Measurements from ENCODE around the gene TGM2.

The TGM2 gene

GRCh38 chr20:38175304-38176180 lies 10.5 kb upstream of the TGM2 start:
- DNase-seq, result no peak

- peak; percentile 62 to 79 for DNase-seq
Observed at GRCh38 chr20:38173237-38174156, 8.4 kb upstream of the TGM2 start.

DNA sequence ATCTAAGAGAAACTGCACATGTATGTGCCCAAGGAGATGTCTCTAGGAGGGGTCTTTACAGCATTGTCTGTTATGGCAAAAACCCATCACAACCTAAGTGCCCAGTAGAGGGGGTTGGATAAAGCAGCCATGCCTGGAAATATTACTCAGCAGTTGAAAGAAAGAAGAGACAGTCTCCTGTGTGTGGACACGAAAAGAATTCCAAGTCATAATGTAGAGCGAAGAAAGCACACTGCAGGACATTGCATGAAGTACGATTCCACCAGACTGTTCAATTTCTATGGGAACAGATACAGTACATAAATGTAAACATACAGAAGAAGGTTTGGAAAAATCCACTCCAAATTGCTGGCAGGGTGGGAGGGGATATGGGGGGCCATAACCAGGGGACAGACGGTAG lies 7.3 kb upstream of the TGM2 start:
- no peak for DNase-seq

DNA sequence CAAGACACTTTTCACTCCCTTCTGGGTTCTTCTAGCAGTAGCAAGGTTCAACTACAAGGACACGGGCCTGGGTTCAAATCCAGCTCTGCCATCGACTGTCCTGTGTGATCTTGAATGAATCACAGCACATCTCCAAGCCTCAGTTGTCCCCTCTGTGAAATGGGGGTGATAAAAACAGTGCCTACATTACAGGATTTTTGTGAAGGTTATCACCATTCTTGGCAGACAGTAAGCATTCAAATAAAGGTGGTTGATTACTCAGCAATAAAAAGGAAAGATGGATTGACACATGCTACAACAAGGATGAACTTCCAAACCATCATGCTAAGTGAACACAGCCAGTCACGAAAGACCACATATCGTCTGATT lies 6.6 kb upstream of the TGM2 start:
- DNase-seq, result no peak

DNA sequence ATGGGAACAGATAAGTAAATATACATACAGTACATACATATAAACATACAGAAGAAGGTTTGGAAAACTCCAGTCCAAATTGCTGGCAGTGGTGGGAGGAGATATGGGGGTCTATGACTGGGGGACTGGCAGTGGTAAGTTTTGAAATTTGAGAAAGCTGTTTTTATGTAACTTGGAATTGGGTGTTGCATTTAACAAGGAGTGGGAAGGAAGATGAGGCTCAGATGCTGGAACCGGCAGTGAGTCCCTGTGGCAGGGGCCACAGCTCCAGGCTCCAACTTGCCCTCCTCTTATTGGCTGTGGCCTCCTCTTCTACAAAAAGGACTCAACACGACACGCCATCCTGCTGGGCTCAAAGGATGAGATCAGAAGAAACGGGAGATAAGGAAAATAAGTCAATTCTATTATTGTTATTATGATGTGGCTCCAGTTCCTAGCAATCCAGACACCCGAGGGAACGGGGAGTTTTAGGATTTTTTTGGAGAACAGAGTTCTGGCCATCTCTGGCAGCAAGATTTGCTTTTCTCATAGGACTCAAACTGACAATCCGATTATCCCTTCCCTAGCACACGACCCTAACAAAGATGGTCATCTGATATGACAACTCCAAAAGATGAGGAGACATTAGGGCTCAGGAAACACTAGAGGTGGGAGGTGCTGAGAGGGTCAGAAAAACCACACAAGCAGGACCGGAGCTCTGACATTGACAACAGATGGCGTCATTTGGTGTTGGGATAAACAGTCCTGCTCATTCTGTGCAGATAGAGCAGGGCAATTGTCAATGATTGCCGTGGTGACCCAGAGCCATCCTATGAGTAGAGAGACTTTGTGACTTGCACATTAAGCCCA lies 6.0 kb upstream of the TGM2 start:
- no peak for DNase-seq

DNA sequence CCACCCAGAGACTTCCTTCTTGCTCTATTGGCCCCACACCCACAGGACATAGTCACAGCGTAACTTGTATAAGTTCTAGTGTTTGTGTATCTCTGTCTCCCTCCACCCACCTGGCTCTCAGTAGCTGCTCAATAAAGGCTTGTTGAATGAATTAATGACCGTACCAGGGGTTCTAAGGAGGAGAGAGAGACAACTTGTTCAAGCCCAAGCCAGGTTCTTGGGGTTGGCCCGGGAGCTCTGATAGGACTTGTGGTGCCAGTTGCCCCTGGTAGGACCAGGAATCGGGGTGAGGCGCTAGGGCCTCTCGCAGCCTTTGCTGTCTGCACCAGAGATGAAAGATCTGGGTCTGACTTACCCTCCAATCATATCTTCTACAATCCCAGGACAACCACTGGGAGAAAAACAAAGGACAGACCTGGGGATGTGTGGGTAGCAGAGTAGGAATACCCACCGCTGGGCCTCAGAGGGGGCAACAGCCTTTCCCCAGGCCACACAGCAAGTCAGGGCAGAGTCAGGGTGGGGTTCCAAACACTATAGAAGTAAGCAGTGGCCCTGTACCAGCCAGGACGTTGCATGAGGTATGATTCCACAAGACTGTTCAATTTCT lies 5.3 kb upstream of the TGM2 start:
- DNase-seq, result no peak

DNA sequence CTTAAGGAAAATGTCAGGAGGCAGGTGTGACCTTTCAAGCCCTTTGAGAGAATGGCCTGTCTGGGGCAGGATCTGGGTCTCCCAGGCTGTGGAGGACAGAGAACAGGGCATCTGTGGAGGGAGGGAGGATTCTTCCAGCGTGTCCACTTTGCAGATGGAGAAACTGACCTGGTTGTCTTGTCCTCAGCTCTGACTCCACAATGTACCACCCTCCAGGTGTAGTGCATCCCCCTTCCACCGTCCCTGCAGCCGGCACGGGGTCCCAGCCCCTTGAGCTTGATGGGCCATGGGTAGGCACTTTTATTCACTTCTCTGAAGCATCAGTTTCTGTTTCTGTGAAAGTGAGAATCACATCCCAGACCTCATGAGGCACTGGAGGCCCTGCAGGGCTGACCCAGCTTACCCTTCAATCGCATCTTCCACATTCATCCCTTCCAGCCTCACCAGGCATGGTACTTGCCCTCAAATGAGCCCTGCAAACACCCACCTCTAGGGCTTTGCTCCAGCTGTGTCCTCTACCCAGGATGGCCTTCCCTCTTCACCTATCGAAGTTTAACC lies 4.6 kb upstream of the TGM2 start:
- no peak for DNase-seq

- DNase-seq, result peak; percentile 83 to 84
Observed at GRCh38 chr20:38168791-38169589, 3.9 kb upstream of the TGM2 start.

DNA sequence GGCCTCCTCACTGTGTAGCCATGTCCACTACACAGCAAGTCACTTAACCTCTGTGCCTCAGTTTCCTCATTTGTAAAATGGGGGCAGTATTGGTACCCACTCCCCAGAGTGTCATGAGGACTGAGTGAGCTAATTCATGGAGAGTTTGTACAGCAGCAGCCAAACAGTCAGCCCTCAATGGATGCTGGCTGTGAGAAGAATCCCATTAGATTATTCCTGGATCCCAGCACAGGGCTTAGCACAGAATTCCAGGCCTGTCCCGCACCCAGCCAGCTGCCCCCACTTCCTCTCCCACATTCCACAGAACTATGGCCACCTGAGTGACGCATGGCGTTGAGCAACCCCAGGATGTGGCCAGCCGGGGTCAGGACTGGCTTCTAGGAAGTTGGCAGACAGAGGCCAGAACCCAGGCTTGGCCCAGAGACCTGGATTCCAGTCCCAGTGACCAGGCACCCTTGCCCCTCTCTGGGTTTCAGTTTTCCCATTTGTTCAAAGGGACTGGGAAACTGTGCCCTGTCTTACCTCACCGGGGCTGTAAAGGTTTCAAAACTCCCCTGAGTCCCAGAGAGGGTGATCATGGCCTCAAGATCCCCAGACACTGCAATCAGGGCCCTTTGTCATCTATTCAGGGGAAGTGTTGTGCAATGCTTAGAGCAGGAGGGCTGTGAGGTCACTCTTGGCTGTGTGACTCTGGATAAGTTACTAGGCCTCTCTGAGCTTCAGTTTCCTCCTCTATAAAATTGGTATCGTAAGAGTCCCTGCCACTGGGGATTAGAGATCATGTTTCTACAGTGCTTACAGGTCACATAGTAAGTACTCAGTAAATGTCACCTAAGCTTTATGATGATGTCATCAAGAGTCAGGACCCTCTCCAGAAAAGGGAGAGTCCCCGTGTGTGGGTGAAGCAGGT lies 3.0 kb upstream of the TGM2 start:
- DNase-seq, result peak; percentile 94 to 98

DNA sequence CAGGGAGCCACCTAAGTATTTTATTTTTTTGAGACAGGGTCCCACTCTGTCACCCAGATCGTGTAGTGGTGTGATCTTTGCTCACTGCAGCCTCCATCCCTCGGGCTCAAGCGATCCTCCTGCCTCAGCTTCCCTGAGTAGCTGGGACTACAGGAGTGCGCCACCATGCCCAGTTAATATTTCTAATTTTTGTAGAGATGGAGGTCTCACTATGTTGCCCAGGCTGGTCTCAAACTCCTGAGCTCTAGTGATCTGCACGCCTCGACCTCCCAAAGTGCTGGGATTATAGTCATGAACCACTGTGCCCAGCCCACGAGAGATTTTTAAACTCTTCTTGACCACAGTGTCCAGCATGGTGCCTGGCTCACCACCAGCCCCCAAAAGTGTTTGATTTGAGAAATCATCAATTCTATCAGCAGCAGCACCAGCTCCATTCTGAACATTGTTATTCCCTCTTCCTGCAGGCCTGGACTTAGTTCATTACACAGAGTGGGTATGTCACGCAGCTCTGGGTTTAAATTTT lies 2.3 kb upstream of the TGM2 start:
- DNase-seq, result no peak

DNA sequence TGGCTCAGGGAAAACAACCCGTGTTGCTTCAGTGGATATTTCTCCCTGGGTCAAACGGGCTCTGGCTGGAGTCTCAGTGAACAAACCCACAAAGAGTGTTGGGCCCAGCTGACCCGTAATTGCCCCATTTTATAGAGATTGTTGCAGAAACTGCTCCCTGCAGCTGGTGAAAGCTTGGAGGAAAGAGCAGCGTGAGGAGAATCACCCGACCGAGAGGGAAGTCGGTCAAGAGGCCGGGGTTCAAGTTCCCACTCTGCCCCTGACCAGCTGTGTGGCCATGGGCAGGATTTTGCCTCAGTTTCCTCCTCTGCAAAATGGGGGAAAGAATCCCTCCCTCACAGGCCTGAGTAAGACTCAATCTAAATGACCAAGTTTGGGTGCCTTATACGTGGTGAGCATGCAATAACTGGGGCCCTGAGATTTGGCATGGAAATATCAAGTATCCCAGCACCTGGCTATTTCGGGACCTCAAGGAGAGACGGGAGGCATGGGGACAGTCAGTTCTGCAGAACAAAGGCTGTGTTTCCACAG lies 1.7 kb upstream of the TGM2 start:
- DNase-seq, result peak; percentile 36 to 55

DNA sequence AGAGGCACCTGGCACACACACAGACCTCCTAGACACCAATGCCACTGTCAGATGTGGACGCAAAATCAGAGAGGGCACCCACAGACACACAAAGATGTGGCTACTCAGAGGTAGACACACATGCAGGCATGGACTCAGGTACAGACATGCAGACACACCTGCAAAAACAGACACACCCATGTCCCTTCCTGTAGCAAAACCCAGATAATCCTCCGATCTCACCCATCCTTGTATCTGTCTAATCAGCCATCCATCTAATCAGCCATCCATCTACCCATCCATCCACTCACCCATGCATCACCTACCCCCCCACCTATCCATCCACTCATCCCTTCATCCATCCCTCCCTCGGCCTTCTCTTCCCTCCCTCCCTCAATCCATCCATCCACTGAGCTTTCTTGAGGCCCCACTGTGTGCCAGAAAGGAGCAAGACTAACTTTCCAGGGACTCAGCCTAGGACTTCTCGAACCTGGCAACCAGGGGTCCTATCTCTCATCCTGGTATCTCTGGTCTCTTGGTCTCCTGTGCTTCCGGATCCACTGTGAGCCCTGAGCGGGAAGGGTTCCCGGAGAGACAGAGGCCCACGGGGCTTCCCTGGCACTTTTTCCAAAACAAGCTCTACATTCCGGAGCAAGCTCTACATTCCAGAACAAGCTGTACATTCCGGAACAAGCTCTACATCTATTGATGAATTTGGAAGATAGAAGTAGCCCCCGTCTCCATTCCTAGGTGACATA lies 1.1 kb upstream of the TGM2 start:
- DNase-seq, result no peak

DNA sequence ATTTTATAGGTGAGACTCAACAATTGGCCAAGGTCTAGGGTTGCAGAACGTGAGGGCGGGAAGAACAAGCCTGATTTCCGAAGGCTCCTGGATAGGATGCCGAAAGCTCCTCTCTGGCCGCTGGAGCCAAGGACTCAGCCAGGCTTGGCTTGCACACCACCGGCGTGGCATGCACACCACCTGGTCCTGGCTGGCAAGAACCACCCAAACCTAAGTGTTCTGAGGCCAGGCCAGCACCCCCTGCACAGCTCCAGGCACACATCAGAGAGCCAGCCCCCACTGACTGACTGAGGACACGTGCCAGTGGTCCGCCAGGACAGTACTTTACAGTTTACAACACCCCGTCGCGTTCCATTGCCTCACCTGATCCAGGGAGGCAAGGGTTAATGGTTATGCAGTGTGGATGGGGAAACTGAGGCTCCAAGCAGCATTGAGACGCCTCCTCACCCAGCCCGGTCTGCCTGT lies 414 bp downstream of the TGM2 start:
- no peak for DNase-seq

GRCh38 chr20:38164069-38164468 lies 1.0 kb downstream of the TGM2 start:
- DNase-seq, result no peak

- no peak for DNase-seq
Observed at GRCh38 chr20:38162878-38163875, 1.9 kb downstream of the TGM2 start.

- DNase-seq, result no peak
Observed at GRCh38 chr20:38162149-38162548, 2.9 kb downstream of the TGM2 start.

GRCh38 chr20:38161412-38161774 lies 3.7 kb downstream of the TGM2 start:
- DNase-seq, result no peak

Measured in inflammatory macrophage treated with lipopolysaccharide for 1 hour (primary cell).